ENCODE measurements around the gene TRIM43.
"Not testable (repeated sequence)": the region's sequence is repeated elsewhere in the genome, so short reads cannot be mapped to it uniquely, and the experiment has no call there.

The TRIM43 gene

DNA sequence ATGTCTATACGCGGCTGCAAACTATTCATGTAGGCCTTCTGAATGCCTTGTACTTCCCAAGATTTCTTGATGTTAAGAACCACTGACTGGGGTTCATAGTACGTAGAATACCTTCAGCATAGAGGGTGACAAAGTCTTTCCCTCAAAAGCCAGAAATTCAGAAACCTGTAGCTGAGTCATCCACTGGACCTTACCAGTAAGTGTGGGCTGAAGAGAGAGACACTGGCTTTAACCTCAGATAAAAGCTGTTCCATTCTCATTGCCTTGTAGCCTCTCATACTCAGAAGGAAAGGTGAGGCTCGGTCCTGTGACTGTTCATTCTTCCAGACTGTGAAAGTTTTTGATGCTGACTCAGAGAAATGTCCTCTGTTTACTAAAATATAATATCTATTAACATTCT lies 9.5 kb downstream of the TRIM43 start:
- H4K8ac ChIP-seq (ENCODE audit: low read depth, low read length); H3K27me3 ChIP-seq (ENCODE audit: insufficient read depth, low read length); H3K79me2 ChIP-seq (ENCODE audit: control insufficient read depth, insufficient read depth, low read length, poor library complexity); H2AFZ ChIP-seq (ENCODE audit: insufficient read depth, low read length, poor library complexity); H3K79me1 ChIP-seq (ENCODE audit: low read length); H3K4me2 ChIP-seq (ENCODE audit: low read length); H3K9me3 ChIP-seq (ENCODE audit: insufficient read depth, low read depth, low read length); H3K14ac ChIP-seq (ENCODE audit: low read length); H2BK12ac ChIP-seq (ENCODE audit: low read length); H3K23ac ChIP-seq (ENCODE audit: low read length); H3K9ac ChIP-seq (ENCODE audit: low read length); H3K4me3 ChIP-seq (ENCODE audit: low read depth, low read length); H2BK5ac ChIP-seq (ENCODE audit: low read depth, low read length, poor library complexity); H3K18ac ChIP-seq (ENCODE audit: low read length); H4K91ac ChIP-seq (ENCODE audit: low read depth, low read length); H3K4ac ChIP-seq (ENCODE audit: low read depth, low read length); H4K12ac ChIP-seq (ENCODE audit: low read depth, low read length); H3K27ac ChIP-seq (ENCODE audit: low read depth, low read length); H2BK120ac ChIP-seq (ENCODE audit: insufficient read depth, low read length, poor library complexity); DNase-seq; H3K36me3 ChIP-seq (ENCODE audit: control insufficient read depth in 1 of 2, insufficient read depth in 2 of 2, low read length in 2 of 2); H3K4me1 ChIP-seq (ENCODE audit: control insufficient read depth in 1 of 2, insufficient read depth in 2 of 2, low read length in 2 of 2); H2AK5ac ChIP-seq (ENCODE audit: low read length): not testable (repeated sequence)
- WGBS (ENCODE audit: extremely low coverage, insufficient coverage, insufficient read length): no CpG with 5 or more reads among the region's 4 CpGs

DNA sequence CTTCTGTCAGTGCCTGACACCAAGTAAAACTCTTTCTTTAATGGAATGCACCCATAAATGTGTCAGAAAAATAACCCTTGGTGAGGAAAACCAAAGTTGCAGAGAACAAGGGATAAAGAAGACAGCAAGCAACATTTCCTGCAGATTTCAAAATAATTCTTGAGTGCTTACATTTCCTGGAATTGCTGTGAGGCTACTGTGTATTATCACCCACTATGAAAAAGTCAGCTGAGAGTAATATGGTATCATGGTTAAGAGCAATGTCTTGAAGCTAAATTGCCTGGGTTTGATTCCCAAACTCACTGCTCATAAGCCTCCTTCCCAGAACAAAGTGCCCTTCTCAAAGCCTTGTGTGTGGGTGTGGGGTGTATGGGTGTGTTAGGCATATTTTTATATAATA lies 10.3 kb downstream of the TRIM43 start:
- H3K23ac ChIP-seq (ENCODE audit: low read length); H3K79me1 ChIP-seq (ENCODE audit: low read length); H3K18ac ChIP-seq (ENCODE audit: low read length); H2BK120ac ChIP-seq (ENCODE audit: insufficient read depth, low read length, poor library complexity); H3K27me3 ChIP-seq (ENCODE audit: insufficient read depth, low read length); DNase-seq; H3K9ac ChIP-seq (ENCODE audit: low read length); H3K4me3 ChIP-seq (ENCODE audit: low read depth, low read length); H3K9me3 ChIP-seq (ENCODE audit: insufficient read depth, low read depth, low read length); H2BK12ac ChIP-seq (ENCODE audit: low read length); H4K91ac ChIP-seq (ENCODE audit: low read depth, low read length); H2BK5ac ChIP-seq (ENCODE audit: low read depth, low read length, poor library complexity); H2AK5ac ChIP-seq (ENCODE audit: low read length); H3K36me3 ChIP-seq (ENCODE audit: control insufficient read depth in 1 of 2, insufficient read depth in 2 of 2, low read length in 2 of 2); H3K79me2 ChIP-seq (ENCODE audit: control insufficient read depth, insufficient read depth, low read length, poor library complexity); H4K8ac ChIP-seq (ENCODE audit: low read depth, low read length); H3K4me1 ChIP-seq (ENCODE audit: control insufficient read depth in 1 of 2, insufficient read depth in 2 of 2, low read length in 2 of 2); H3K27ac ChIP-seq (ENCODE audit: low read depth, low read length); H2AFZ ChIP-seq (ENCODE audit: insufficient read depth, low read length, poor library complexity); H3K4ac ChIP-seq (ENCODE audit: low read depth, low read length); H3K4me2 ChIP-seq (ENCODE audit: low read length); H3K14ac ChIP-seq (ENCODE audit: low read length); H4K12ac ChIP-seq (ENCODE audit: low read depth, low read length): not testable (repeated sequence)

DNA sequence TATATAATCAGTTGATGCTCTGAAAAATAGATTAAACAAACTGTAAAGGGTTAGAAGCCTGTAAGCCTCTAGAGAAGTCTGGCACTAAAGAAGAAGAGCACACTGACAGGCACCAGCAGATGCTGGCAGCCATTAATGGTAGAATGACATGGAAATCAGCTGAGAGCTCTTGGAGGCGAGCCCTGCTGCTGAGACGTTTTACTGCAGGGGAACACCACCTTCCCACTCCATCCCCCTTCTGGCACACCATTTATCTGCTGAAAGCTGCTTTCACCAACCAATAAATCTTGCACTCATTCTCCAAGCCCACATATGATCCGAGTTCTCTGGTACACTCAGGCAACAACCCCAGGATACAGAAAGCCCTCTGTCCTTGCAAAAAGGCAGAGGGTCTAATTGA lies 16.6 kb downstream of the TRIM43 start:
- not testable (repeated sequence) for H2AK5ac ChIP-seq (ENCODE audit: low read length); H3K27ac ChIP-seq (ENCODE audit: low read depth, low read length); H2AFZ ChIP-seq (ENCODE audit: insufficient read depth, low read length, poor library complexity); H3K4me2 ChIP-seq (ENCODE audit: low read length); H2BK12ac ChIP-seq (ENCODE audit: low read length); H3K14ac ChIP-seq (ENCODE audit: low read length); H3K27me3 ChIP-seq (ENCODE audit: insufficient read depth, low read length); H3K9me3 ChIP-seq (ENCODE audit: insufficient read depth, low read depth, low read length); H3K4me3 ChIP-seq (ENCODE audit: low read depth, low read length); H3K36me3 ChIP-seq (ENCODE audit: control insufficient read depth in 1 of 2, insufficient read depth in 2 of 2, low read length in 2 of 2); H3K79me2 ChIP-seq (ENCODE audit: control insufficient read depth, insufficient read depth, low read length, poor library complexity); H4K91ac ChIP-seq (ENCODE audit: low read depth, low read length); H2BK120ac ChIP-seq (ENCODE audit: insufficient read depth, low read length, poor library complexity); H3K18ac ChIP-seq (ENCODE audit: low read length); H3K4me1 ChIP-seq (ENCODE audit: control insufficient read depth in 1 of 2, insufficient read depth in 2 of 2, low read length in 2 of 2); H3K9ac ChIP-seq (ENCODE audit: low read length); H4K12ac ChIP-seq (ENCODE audit: low read depth, low read length); H3K23ac ChIP-seq (ENCODE audit: low read length); H3K4ac ChIP-seq (ENCODE audit: low read depth, low read length); H2BK5ac ChIP-seq (ENCODE audit: low read depth, low read length, poor library complexity); DNase-seq; H3K79me1 ChIP-seq (ENCODE audit: low read length); H4K8ac ChIP-seq (ENCODE audit: low read depth, low read length)
- WGBS (ENCODE audit: extremely low coverage, insufficient coverage, insufficient read length): no CpG with 5 or more reads among the region's 3 CpGs

DNA sequence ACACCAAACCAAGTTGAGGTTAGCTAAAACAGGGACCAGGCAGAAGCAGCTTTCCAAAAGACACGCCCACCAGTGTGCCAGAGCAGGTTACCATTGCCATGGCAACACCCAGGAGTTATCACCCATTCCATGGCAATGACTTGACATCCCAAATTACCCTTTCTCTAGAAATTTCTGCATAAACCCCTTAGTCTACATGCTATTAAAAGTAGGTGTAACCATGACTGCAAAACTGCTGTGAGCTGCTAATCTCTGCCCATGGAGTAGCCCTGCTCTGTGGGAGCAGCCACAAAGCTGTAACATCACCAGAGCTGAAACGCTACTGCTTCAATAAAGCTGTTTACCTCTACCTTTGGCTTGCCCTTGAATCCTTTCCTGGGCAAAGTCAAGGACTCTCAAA lies 18.0 kb downstream of the TRIM43 start:
- H2AK5ac ChIP-seq (ENCODE audit: low read length); H3K27me3 ChIP-seq (ENCODE audit: insufficient read depth, low read length); H4K8ac ChIP-seq (ENCODE audit: low read depth, low read length); H3K4ac ChIP-seq (ENCODE audit: low read depth, low read length); H3K9me3 ChIP-seq (ENCODE audit: insufficient read depth, low read depth, low read length); H3K4me1 ChIP-seq (ENCODE audit: control insufficient read depth in 1 of 2, insufficient read depth in 2 of 2, low read length in 2 of 2); H2BK120ac ChIP-seq (ENCODE audit: insufficient read depth, low read length, poor library complexity); H3K14ac ChIP-seq (ENCODE audit: low read length); H2AFZ ChIP-seq (ENCODE audit: insufficient read depth, low read length, poor library complexity); H3K79me2 ChIP-seq (ENCODE audit: control insufficient read depth, insufficient read depth, low read length, poor library complexity); H4K91ac ChIP-seq (ENCODE audit: low read depth, low read length); H2BK5ac ChIP-seq (ENCODE audit: low read depth, low read length, poor library complexity); H3K9ac ChIP-seq (ENCODE audit: low read length); H3K23ac ChIP-seq (ENCODE audit: low read length); DNase-seq; H3K36me3 ChIP-seq (ENCODE audit: control insufficient read depth in 1 of 2, insufficient read depth in 2 of 2, low read length in 2 of 2); H3K4me3 ChIP-seq (ENCODE audit: low read depth, low read length); H3K27ac ChIP-seq (ENCODE audit: low read depth, low read length); H3K4me2 ChIP-seq (ENCODE audit: low read length); H2BK12ac ChIP-seq (ENCODE audit: low read length); H3K79me1 ChIP-seq (ENCODE audit: low read length); H3K18ac ChIP-seq (ENCODE audit: low read length); H4K12ac ChIP-seq (ENCODE audit: low read depth, low read length): not testable (repeated sequence)
- WGBS (ENCODE audit: extremely low coverage, insufficient coverage, insufficient read length): no CpG with 5 or more reads among the region's 2 CpGs

DNA sequence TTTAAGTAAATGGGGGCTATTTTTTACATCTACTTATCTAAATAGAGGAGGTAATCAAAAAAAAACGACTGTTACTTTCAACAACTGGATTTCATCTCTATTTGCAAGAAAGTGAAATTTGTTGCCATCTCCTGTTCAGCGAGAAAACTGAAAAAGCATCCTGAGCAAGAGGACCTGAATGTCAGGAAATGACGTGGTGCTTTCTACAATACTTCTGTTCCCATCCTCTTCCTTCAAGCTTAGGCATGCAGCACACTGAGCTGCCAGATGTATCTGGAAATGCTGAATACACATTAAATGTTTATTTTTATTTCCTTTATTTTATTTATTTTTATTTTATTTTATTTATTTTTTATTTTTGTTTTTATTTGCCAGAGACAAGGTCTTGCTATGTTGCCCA lies 21.2 kb downstream of the TRIM43 start:
- not testable (repeated sequence) for H4K8ac ChIP-seq (ENCODE audit: low read depth, low read length); H3K14ac ChIP-seq (ENCODE audit: low read length); H3K27ac ChIP-seq (ENCODE audit: low read depth, low read length); H3K79me2 ChIP-seq (ENCODE audit: control insufficient read depth, insufficient read depth, low read length, poor library complexity); H3K23ac ChIP-seq (ENCODE audit: low read length); H3K4me2 ChIP-seq (ENCODE audit: low read length); H3K79me1 ChIP-seq (ENCODE audit: low read length); H2AK5ac ChIP-seq (ENCODE audit: low read length); H3K4ac ChIP-seq (ENCODE audit: low read depth, low read length); H4K12ac ChIP-seq (ENCODE audit: low read depth, low read length); H3K27me3 ChIP-seq (ENCODE audit: insufficient read depth, low read length); H2AFZ ChIP-seq (ENCODE audit: insufficient read depth, low read length, poor library complexity); H3K36me3 ChIP-seq (ENCODE audit: control insufficient read depth in 1 of 2, insufficient read depth in 2 of 2, low read length in 2 of 2); DNase-seq; H2BK12ac ChIP-seq (ENCODE audit: low read length); H3K9ac ChIP-seq (ENCODE audit: low read length); H2BK5ac ChIP-seq (ENCODE audit: low read depth, low read length, poor library complexity); H2BK120ac ChIP-seq (ENCODE audit: insufficient read depth, low read length, poor library complexity); H3K9me3 ChIP-seq (ENCODE audit: insufficient read depth, low read depth, low read length); H3K18ac ChIP-seq (ENCODE audit: low read length); H4K91ac ChIP-seq (ENCODE audit: low read depth, low read length); H3K4me1 ChIP-seq (ENCODE audit: control insufficient read depth in 1 of 2, insufficient read depth in 2 of 2, low read length in 2 of 2); H3K4me3 ChIP-seq (ENCODE audit: low read depth, low read length)
- whole genome bisulfite sequencing (ENCODE audit: extremely low coverage, insufficient coverage, insufficient read length): no CpG with 5 or more reads among the region's 3 CpGs
